Midbrain (tissue), 1 donor: ENCODE results near the gene NKAIN2.
A peak's percentile ranks its signal among the peaks of the same experiment; 100 is the strongest.

Experiments used
- DNase-seq: peaks from one replicate; lab custom pipeline; 2025; lab: John Stamatoyannopoulos, UW

NKAIN2 gene

DNA sequence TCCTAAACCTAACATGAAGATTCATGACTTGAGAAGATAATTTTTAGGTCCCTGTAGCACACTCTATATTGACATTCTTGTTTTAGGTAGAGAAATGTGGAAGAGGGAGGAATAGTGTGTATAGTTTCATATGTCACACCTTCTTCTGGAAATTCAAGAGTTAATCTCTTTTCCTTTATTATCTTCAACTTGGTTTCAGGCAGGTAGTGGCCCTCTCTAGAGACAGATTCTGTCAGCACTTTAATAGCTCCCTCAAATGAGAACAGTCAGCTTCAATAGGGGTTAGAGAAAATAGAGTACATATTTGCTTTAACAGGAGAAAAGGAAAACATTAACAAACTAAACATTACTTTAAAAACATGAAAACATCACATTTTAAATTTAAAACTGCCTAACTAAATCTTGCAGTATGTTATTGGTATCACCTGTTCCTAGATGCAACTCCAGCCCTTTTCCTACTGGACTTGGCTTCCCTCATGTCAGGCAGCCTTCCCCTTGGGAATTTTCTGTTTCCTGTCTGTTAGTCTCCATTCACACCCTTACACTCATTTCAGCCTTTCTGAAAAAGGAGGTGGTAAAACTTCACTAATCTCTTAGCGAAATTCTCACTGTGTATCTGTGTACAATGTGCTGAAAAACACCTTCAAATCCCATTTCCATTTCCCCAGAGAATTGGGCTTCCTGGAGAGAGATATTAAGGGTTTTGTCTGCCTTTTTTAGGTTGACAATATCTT, 966.3 kb downstream of the NKAIN2 start:
- no peak for DNase-seq

DNA sequence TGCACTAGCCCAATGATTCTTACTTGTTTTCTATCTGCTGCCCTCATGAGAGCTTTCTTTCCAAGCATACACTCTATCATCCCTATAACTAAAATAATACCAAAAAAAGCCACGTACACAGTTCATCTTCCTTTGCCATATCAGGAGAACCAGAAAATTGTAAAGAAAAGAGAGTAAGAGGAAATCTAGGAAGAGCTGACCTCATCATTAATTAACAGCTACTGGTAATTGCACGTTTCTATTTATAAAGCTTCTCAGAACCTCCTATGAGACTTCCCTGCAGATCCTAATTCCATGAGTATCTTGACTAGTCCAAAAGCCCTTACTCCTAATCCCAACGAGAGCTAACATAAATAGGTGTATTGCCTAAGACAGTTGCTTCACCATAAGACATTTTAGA, 967.1 kb downstream of the NKAIN2 start:
- DNase-seq = no peak

- no peak for DNase-seq
These were observed 969.2 kb downstream of the NKAIN2 start for GRCh38 chr6:124772733-124773319.

GRCh38 chr6:124775121-124775520, 971.5 kb downstream of the NKAIN2 start:
- no peak for DNase-seq

DNA sequence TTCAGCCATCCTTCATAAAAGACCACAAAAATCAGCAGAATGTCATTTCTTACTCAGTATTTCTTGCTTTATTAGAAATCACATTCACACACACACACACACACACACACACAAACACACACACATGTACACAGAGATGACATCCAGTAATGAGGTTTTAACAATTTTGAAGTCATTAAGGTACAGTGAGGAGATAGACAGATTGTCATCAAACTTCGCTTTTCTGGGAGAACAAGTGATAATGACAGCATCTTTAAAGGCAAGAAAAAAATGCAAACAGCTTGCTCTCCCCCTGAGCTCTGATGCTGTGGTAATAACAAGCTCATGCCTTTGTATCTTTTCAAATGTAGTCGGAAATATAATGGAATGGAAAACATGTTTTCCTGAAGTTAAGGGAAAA, 974.2 kb downstream of the NKAIN2 start:
- DNase-seq = no peak

DNA sequence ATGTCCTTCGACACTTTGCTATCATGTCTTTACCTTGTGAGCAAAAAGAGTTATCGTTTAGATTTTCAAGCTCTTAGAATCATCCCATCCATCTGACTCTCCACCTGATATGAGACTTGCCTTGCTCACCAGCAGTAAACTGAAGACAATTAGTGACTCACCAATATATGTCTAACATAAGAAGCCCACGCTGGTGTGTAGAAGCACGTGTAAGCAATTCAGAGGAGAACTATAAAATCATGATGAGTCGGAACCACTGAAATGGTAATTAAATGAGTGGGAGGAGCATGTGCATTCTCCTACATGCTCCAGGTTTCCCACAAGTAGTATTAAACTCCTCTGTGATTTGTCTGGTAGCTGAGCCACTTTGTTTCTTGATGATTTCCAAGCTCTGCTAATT, 977.0 kb downstream of the NKAIN2 start:
- no peak for DNase-seq

DNA sequence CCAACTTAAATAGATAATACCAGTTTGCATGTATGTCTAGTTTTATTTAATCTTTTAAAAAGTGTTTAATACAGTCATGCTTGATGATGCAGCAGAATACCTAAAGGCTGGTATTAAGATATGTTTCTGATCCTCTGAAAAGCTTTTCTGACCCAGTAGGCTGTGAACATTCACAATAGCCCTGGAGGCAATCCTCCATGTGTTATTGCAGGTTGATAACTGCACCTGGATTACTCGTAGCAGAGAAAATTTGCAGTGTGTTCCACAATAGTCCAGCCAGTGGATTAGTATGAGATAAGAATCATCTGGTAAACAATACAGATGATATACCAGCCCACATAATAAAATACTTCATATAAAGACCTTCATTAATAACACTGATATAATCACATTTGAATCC, 979.7 kb downstream of the NKAIN2 start:
- DNase-seq = no peak

DNA sequence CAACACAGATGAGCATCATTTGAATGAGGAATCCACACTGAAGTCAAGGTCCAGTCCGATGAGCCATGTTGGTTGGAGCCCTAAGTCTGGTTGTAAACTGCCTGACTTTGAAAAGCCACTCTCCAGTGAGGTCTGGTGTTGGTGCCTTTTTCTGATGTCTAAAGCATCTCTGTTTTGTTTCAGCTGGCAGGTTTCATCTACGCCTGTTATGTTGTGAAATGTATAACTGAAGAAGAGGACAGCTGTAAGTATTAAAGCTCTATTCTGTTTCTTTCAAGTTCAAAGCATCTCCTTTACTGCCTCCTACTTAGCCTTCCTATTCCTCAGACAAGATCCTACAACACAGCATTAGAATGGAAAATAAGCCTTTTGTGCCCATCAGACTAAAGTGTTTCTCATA, 987.5 kb downstream of the NKAIN2 start:
- DNase-seq = no peak

- DNase-seq = no peak
These were observed 988.7 kb downstream of the NKAIN2 start for GRCh38 chr6:124792386-124792785.

DNA sequence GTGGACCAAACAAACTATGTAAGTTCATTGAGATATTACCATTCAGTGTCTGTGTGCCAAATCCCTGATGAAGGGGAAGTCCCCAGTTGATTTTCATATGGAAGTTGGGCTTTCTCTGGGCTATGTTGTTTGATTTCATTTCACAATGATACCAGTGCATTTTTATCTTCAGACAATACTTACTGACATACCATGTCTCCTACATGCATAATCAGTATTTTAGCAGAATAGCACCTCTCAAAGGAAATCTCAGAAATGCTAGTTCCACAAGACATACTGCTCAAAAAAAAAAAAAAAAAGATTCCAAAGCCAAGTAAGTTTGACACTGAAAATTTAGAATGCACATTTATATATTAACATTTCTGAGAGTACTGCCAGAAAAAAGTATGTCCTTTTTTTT, 989.7 kb downstream of the NKAIN2 start:
- DNase-seq = no peak

- DNase-seq = peak; percentile 69
These were observed 992.2 kb downstream of the NKAIN2 start for GRCh38 chr6:124795643-124796463.

DNA sequence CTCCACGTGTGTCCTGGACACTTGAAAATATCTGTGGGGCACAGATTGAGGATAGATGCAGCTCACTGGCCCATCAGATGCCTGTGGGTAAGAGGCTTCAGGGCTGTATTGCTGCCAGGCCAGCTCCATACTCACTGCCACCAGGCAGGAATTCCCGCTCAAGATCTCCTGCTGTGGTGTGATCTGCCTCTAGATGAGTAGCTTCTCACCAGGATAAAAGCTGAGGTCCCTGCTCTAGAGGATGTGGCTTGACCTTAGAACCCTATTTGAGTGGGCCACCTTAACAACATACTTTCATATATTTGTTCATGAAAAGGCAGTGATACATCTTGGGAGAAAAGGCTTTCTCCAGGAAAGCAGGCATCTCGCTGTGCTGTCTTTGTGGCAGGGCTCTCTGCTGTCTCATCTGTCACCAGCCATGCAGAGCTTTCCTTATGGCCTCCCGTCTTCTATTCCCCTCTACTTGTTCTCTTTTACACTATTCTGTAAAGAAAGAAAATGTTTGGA, 992.9 kb downstream of the NKAIN2 start:
- no peak for DNase-seq

DNA sequence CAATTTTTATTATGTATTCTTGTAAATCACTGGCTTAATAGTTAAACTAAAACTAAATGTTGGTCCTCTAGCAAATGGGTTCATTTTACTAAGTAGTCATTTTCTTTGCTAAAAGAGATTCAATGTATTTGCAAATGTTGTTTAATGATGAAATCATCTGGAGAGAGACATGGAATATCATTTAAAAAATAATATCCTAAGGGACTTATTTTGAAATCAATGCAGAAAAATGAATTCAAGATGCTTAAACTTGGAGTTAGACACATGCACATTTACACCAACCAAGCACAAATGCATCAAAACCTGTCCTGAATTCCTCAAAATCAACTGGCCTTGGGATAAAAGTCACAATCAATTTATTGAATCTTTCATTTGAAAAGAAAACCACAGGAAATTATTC, 993.6 kb downstream of the NKAIN2 start:
- no peak for DNase-seq

GRCh38 chr6:124798942-124799496, 995.4 kb downstream of the NKAIN2 start:
- DNase-seq = no peak

DNA sequence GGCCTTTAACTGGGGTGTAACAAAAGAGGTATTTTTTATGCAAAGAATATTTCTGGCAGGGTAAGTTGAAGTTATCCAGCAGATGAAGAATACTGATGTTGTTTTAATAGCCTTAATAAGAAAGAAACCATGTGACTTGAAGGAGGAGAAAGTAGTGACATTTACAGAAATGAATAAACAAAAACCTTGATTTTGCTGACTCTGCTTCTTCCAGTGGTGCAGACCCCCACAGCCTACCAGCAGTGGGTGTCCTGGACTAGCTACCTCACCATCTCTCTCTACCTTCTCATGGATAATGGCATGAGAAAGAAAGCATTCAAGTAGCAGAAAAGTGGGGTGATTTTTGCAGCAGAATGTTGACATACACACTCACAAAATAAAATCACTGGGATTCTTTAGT, 996.0 kb downstream of the NKAIN2 start:
- no peak for DNase-seq

- DNase-seq = peak; percentile 3
These were observed 996.6 kb downstream of the NKAIN2 start for GRCh38 chr6:124800222-124800621.

DNA sequence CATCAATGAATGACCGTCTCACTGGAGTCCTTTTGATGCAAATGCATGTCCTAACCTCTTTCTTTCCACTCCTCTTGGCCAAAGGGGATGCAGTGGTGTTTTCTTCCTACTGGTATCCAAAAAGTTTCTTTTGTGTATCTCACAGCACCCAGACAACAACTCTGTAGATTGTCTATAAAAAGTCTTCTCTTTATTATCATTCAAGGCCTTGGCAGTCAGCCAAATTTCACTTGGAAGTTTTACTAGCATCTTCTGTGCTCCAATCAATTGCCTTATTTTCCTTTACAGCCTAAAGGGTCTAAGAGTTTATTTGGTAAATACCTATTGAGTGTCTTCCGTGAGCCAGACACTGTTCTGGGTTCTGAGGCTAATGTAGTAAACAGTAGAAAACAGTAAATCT, 1008.4 kb downstream of the NKAIN2 start:
- no peak for DNase-seq

- no peak for DNase-seq
These were observed 1015.7 kb downstream of the NKAIN2 start for GRCh38 chr6:124819346-124819745.

DNA sequence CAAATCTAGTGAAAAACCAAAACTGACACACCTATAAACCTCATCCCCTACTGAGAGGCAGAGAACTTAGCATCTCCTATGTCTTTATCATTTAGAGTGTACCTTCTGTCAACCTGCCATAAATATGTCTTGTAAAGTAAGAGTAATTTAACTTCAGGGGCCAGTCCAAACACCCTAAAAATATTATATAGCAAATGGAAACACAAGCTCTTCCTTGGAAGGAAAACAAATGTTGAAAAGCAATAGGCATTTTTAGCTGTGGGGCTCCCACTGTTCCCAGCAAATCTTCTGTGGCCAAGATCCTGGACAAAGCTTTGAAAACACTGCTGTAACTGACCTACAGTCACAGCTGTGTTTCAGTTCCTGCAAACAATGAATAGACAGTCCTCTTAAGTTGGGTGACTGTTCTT, 1018.5 kb downstream of the NKAIN2 start:
- no peak for DNase-seq

GRCh38 chr6:124822721-124823120, 1019.1 kb downstream of the NKAIN2 start:
- DNase-seq = no peak

- DNase-seq = no peak
These were observed 1019.8 kb downstream of the NKAIN2 start for GRCh38 chr6:124823240-124824111.

DNA sequence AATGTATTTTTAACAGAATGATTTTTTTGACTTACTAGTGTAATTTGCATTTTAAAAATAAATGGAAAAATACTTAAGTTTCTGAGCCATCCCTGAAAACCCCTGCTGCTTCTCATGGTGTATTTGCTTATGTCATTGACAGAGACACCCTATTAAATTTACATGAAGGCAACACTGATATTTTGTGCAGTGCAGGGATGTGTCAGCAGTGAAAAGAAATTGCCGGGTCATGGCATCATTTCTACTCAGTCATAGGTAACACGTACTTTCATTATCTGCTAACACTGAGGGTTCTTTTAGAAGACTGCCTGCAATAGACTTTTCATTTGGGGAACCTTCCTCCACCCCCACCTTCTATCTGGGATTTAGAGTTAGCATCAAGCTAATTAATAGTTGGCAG, 1021.9 kb downstream of the NKAIN2 start:
- no peak for DNase-seq
